Measurements from ENCODE around the gene CFAP221.

Gene CFAP221

GRCh38 chr2:119706221-119706620, 162.0 kb downstream of the CFAP221 start:
- Histone ChIP-seq H3K4me3 (replicated peaks; ENCODE audit: low read depth, low read length) (no peak overlapping the region), H3K36me3 (ENCODE audit: control insufficient read depth, insufficient read depth, low read length) (no peaks in the 10 kb centered on the region), H3K27me3 (replicated peaks; ENCODE audit: control insufficient read depth, insufficient read depth, low read length) (no peaks in the 10 kb centered on the region)
- TF ChIP-seq CTCF (IDR thresholded peaks at IDR 0.05; ENCODE audit: insufficient read depth, low read length, poor library complexity, severe bottlenecking), result no peak
- DNase-seq (ENCODE audit: extremely low read depth, insufficient read length), result no peak

Measured in GM06990 (cell line).